Right lobe of liver (tissue), 4 donors: ENCODE data around the gene SNAPC3.
A peak's percentile ranks its signal among the peaks of the same experiment; 100 is the strongest.

ENCODE experiments used
- POLR2A ChIP-seq: fragments of 450-650 bp; IDR thresholded peaks from one replicate; pipeline ENCODE4 v1.6.1; 2017; ENCODE audit warnings: antibody characterized with exemption, mild to moderate bottlenecking
- TF ChIP-seq, protein P1 (sequence below), 4 donors: fragments of 200-600 bp in 3 of 4; fragments of 450-650 bp in 1 of 4; IDR thresholded peaks; one replicate each; pipeline versions ENCODE4 v1.5.1 to v1.8.0; 2016 to 2022; ENCODE audit warnings: antibody characterized with exemption in 4 of 4, mild to moderate bottlenecking in 2 of 4
- donor health status: DM: no; HTN: no; CAD: no.
- donor health status: DM: no; HTN: no; CAD: no.
- donor health status: DM: no; HTN: yes; CAD: no.

DNA sequence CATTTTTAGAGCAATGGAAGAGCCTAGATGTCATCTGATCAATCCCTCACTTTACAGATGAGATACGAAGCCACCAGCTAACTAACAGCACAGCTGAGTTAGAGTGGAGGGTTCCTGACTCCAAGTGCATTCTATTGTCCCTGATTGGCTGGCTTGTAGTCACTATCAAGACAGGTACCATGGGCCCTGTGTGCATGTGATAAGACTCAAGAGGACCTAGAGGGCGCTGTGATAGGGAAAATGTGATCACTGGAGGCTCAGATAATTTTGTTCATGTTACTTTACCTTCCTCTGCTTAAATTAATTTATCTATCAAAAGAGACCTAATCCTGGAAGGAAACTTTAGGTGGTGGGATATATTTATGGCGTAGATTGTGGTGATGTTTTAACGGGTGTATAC lies 19.5 kb upstream of the SNAPC3 start:
- TF ChIP-seq, protein P1, sequence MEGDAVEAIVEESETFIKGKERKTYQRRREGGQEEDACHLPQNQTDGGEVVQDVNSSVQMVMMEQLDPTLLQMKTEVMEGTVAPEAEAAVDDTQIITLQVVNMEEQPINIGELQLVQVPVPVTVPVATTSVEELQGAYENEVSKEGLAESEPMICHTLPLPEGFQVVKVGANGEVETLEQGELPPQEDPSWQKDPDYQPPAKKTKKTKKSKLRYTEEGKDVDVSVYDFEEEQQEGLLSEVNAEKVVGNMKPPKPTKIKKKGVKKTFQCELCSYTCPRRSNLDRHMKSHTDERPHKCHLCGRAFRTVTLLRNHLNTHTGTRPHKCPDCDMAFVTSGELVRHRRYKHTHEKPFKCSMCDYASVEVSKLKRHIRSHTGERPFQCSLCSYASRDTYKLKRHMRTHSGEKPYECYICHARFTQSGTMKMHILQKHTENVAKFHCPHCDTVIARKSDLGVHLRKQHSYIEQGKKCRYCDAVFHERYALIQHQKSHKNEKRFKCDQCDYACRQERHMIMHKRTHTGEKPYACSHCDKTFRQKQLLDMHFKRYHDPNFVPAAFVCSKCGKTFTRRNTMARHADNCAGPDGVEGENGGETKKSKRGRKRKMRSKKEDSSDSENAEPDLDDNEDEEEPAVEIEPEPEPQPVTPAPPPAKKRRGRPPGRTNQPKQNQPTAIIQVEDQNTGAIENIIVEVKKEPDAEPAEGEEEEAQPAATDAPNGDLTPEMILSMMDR (IDR thresholded peaks at IDR 0.05), result peak; percentile 8 to 32 (median 22)
- TF ChIP-seq POLR2A, result no peak
